Measurements from ENCODE around the gene MMP13.

The MMP13 gene

DNA sequence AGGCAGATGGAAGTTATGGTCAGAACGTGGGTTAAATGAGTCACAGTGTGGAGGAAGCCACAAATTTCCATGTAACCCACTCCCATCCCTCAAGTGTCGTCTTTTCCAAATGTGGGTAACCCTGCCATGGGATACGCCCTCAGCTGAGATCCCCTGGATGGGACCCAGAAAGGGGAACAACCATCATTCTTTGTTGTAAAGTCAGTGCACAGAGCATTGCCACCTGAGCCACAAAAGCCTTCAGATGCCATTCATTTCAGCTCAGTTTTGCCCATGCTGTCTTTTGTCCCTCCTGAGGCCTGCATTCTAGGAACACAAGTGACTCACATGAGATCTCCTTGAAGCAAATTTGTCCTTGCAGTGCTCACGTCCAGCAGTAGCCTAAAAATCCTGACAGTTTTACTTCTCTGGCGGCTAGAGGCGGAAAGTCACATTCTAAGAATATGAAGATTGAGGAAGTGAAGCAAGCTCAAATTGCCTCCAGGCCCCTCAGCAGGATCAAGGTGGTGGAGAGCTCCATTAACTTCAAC, 30.6 kb downstream of the MMP13 start:
- TF ChIP-seq, protein P1, sequence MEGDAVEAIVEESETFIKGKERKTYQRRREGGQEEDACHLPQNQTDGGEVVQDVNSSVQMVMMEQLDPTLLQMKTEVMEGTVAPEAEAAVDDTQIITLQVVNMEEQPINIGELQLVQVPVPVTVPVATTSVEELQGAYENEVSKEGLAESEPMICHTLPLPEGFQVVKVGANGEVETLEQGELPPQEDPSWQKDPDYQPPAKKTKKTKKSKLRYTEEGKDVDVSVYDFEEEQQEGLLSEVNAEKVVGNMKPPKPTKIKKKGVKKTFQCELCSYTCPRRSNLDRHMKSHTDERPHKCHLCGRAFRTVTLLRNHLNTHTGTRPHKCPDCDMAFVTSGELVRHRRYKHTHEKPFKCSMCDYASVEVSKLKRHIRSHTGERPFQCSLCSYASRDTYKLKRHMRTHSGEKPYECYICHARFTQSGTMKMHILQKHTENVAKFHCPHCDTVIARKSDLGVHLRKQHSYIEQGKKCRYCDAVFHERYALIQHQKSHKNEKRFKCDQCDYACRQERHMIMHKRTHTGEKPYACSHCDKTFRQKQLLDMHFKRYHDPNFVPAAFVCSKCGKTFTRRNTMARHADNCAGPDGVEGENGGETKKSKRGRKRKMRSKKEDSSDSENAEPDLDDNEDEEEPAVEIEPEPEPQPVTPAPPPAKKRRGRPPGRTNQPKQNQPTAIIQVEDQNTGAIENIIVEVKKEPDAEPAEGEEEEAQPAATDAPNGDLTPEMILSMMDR (IDR thresholded peaks at IDR 0.05): no peak
- no peaks in the 10 kb centered on the region for H3K9me3 ChIP-seq
- H3K36me3 ChIP-seq: no peaks in the 10 kb centered on the region
- no peak overlapping the region for H3K27ac ChIP-seq
- no peaks in the 10 kb centered on the region for H3K4me1 ChIP-seq (ENCODE audit: control insufficient read depth in 1 of 2, insufficient read depth in 1 of 2, low read depth in 1 of 2, low read length in 1 of 2)
- no peak overlapping the region for H3K4me3 ChIP-seq (ENCODE audit: low read depth in 1 of 2, low read length in 1 of 2)
- H3K27me3 ChIP-seq: peaks cover 19% of the 10 kb centered on the region

DNA sequence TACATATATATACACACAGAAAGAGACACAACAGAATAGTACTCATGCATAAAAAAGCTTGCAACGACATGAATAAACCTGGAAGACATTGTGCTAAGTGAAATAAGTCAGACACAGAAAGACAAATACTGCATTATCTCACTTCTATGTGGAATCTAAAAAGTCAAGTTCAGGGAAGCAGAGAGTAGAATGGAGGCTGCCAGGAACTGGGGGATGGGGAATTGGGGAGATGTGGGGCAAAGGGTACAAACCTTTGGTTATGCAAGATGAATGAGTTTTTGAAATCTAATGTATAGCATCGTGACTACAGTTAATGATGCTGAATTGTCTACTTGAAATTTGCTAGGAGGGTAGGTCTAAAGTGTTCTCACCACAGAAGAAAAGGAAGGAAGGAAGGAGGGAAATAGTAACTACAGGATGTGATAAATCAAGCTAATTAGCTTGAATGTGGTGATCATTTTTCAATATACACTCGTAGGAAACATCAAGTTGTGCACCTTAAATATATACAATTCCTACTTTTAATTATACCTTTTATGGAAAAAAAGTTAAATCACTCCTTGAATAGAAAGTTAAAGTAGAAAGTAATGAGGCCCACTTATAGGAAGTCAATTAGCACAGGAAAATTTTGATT, 33.8 kb downstream of the MMP13 start:
- H3K9me3 ChIP-seq: no peaks in the 10 kb centered on the region
- TF ChIP-seq, protein P1 (IDR thresholded peaks at IDR 0.05): no peak
- H3K4me1 ChIP-seq (ENCODE audit: control insufficient read depth in 1 of 2, insufficient read depth in 1 of 2, low read depth in 1 of 2, low read length in 1 of 2): no peaks in the 10 kb centered on the region
- no peak overlapping the region for H3K27ac ChIP-seq
- H3K27me3 ChIP-seq: peaks cover 19% of the 10 kb centered on the region
- no peaks in the 10 kb centered on the region for H3K36me3 ChIP-seq
- H3K4me3 ChIP-seq (ENCODE audit: low read depth in 1 of 2, low read length in 1 of 2): no peak overlapping the region

DNA sequence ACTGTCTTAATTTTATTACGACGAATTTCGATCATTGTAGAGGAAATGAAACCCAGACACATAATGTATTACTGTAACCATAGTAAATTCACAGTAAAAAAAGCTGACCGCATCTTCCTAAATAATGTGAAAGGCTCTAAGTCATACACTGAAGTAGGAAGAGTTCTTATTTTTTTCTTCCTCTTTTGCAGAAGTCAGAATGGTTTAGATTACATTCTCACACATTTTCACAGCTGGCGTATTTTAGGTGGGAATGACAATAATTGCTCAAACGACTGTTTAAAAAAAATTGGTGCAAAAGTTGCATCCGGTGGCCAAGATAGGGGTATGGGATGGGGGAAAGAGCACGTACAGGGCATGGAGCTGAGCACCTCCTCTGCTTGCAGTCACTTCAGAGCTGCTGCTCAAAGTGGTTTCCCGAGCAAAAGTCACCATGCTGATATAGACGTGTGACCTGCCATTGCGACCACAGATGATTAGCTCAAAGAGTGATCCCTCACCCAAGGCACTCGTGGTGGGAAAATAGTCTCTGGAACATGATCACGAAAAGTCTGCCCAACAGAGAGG, 35.3 kb downstream of the MMP13 start:
- no peak overlapping the region for H3K4me3 ChIP-seq (ENCODE audit: low read depth in 1 of 2, low read length in 1 of 2)
- H3K27me3 ChIP-seq: peaks cover 18% of the 10 kb centered on the region
- no peaks in the 10 kb centered on the region for H3K4me1 ChIP-seq (ENCODE audit: control insufficient read depth in 1 of 2, insufficient read depth in 1 of 2, low read depth in 1 of 2, low read length in 1 of 2)
- H3K9me3 ChIP-seq: no peaks in the 10 kb centered on the region
- no peak overlapping the region for H3K27ac ChIP-seq
- H3K36me3 ChIP-seq: no peaks in the 10 kb centered on the region
- TF ChIP-seq, protein P1 (IDR thresholded peaks at IDR 0.05): no peak

DNA sequence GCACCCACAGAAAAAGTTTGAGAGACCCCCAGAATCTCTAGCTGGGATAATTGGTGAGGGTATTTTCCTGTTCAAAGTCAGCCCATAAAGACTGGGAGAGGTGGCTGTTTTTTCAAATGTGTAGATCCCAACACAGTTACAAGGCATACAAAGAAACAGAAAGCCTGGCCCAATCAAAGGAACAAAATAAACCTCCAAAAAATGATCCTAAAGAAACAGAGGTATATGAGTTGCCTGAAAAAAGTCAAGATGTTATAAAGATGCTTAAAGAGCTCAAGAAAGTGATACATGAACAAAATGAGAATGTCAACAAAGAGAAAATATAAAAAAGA, 40.5 kb downstream of the MMP13 start:
- Histone ChIP-seq H3K9me3 (no peaks in the 10 kb centered on the region), H3K36me3 (no peaks in the 10 kb centered on the region), H3K27me3 (peaks cover 9% of the 10 kb centered on the region), H3K4me1 (ENCODE audit: control insufficient read depth in 1 of 2, insufficient read depth in 1 of 2, low read depth in 1 of 2, low read length in 1 of 2) (no peaks in the 10 kb centered on the region), H3K27ac (no peak overlapping the region), H3K4me3 (ENCODE audit: low read depth in 1 of 2, low read length in 1 of 2) (no peak overlapping the region)
- TF ChIP-seq, protein P1 (IDR thresholded peaks at IDR 0.05): no peak

DNA sequence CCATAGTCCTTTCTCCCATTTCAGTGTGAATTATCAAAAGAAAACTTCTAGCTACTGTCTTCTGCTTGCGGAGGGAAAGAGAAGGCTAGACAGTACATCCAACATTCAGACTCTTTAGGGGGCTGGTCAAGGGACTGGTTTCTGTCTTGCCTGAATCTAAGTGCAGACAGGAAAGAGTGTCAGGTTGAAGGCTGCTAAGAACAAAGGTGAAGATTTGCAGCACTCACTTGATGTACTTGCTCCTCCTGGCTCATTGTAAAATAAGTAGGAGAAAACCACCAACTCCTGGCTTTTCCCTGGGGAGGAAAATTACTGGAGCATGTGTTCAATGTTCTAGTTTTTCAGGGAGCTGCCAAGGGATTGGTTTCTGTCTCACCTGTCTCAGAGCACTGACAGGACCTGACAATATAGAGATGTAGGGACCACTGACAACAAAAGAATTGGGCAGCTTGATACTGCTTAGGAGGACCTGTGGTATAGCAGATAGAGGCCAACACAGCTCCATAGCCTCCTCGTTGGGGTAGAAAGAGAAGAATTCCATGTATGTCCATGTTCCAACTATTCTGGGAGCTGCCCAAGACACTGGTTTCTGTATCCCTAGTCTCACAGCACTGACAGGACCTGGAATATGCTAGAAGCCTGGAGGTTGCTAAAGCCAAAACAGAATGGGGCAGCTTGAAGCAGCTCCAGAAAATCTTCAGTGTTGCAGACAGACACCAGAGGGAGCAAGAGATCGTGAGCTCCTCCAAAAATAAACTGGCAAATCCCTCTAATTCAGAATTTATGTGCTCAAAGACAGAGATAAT, 41.1 kb downstream of the MMP13 start:
- no peak overlapping the region for H3K4me3 ChIP-seq (ENCODE audit: low read depth in 1 of 2, low read length in 1 of 2)
- no peaks in the 10 kb centered on the region for H3K36me3 ChIP-seq
- TF ChIP-seq, protein P1 (IDR thresholded peaks at IDR 0.05): no peak
- no peaks in the 10 kb centered on the region for H3K4me1 ChIP-seq (ENCODE audit: control insufficient read depth in 1 of 2, insufficient read depth in 1 of 2, low read depth in 1 of 2, low read length in 1 of 2)
- H3K27me3 ChIP-seq: peaks cover 8% of the 10 kb centered on the region
- H3K9me3 ChIP-seq: no peaks in the 10 kb centered on the region
- H3K27ac ChIP-seq: no peak overlapping the region
